ENCODE measurements around the gene TRAFD1. TPM values are rescaled to one million over a fixed set of nuclear protein-coding genes. Genes with fewer than 3 reads are reported as not detected.
A peak's percentile ranks its signal among the peaks of the same experiment; 100 is the strongest.

Gene TRAFD1
- total RNA-seq, 1 donor from 2014 or later = 38.8 TPM

GRCh38 chr12:112117685-112118084 is 7.7 kb upstream of the TRAFD1 start:
- DNase-seq (ENCODE audit: low spot score) = no peak
- Mint-ChIP-seq H3K27me3 (ENCODE audit: unreplicated experiment) (no peaks in the 10 kb centered on the region), H3K4me1 (ENCODE audit: unreplicated experiment) (peaks cover 10% of the 10 kb centered on the region), H3K4me3 (ENCODE audit: unreplicated experiment) (no peak overlapping the region), H3K9me3 (ENCODE audit: unreplicated experiment) (no peaks in the 10 kb centered on the region), H3K36me3 (ENCODE audit: low read depth, unreplicated experiment) (no peaks in the 10 kb centered on the region), H3K27ac (ENCODE audit: unreplicated experiment) (no peak overlapping the region)
- no peak for TF ChIP-seq CTCF (IDR thresholded peaks at IDR 0.05; ENCODE audit: unreplicated experiment)

- no peak for DNase-seq (ENCODE audit: low spot score)
- Mint-ChIP-seq H3K4me1 (ENCODE audit: unreplicated experiment) (peaks cover 9% of the 10 kb centered on the region), H3K27ac (ENCODE audit: unreplicated experiment) (no peak overlapping the region), H3K27me3 (ENCODE audit: unreplicated experiment) (no peaks in the 10 kb centered on the region), H3K36me3 (ENCODE audit: low read depth, unreplicated experiment) (peaks cover 1% of the 10 kb centered on the region), H3K9me3 (ENCODE audit: unreplicated experiment) (no peaks in the 10 kb centered on the region), H3K4me3 (ENCODE audit: unreplicated experiment) (no peak overlapping the region)
- no peak for TF ChIP-seq CTCF (IDR thresholded peaks at IDR 0.05; ENCODE audit: unreplicated experiment)
Measured at GRCh38 chr12:112121780-112122565, 3.4 kb upstream of the TRAFD1 start.

- Mint-ChIP-seq H3K36me3 (ENCODE audit: low read depth, unreplicated experiment) (peaks cover 3% of the 10 kb centered on the region), H3K27ac (ENCODE audit: unreplicated experiment) (no peak overlapping the region), H3K27me3 (ENCODE audit: unreplicated experiment) (no peaks in the 10 kb centered on the region), H3K4me1 (ENCODE audit: unreplicated experiment) (peaks cover 9% of the 10 kb centered on the region), H3K9me3 (ENCODE audit: unreplicated experiment) (no peaks in the 10 kb centered on the region), H3K4me3 (ENCODE audit: unreplicated experiment) (no peak overlapping the region)
- no peak for TF ChIP-seq CTCF (IDR thresholded peaks at IDR 0.05; ENCODE audit: unreplicated experiment)
- DNase-seq (ENCODE audit: low spot score) = no peak
Measured at GRCh38 chr12:112122823-112123690, 2.3 kb upstream of the TRAFD1 start.

- no peaks in the 10 kb centered on the region for H3K9me3 Mint-ChIP-seq (ENCODE audit: unreplicated experiment)
- no peak for TF ChIP-seq CTCF (IDR thresholded peaks at IDR 0.05; ENCODE audit: unreplicated experiment)
- DNase-seq (ENCODE audit: low spot score) = no peak
- H3K4me1 Mint-ChIP-seq (ENCODE audit: unreplicated experiment) = peaks cover 9% of the 10 kb centered on the region
- no peak overlapping the region for H3K27ac Mint-ChIP-seq (ENCODE audit: unreplicated experiment)
- no peaks in the 10 kb centered on the region for H3K27me3 Mint-ChIP-seq (ENCODE audit: unreplicated experiment)
- H3K4me3 Mint-ChIP-seq (ENCODE audit: unreplicated experiment) = peak overlapping the region; percentile 69
- H3K36me3 Mint-ChIP-seq (ENCODE audit: low read depth, unreplicated experiment) = peaks cover 3% of the 10 kb centered on the region
Measured at GRCh38 chr12:112124918-112125249, 476 bp upstream of the TRAFD1 start.

GRCh38 chr12:112126000-112126438 is 659 bp downstream of the TRAFD1 start:
- DNase-seq (ENCODE audit: low spot score) = no peak
- TF ChIP-seq CTCF (IDR thresholded peaks at IDR 0.05; ENCODE audit: unreplicated experiment) = no peak
- Mint-ChIP-seq H3K4me3 (ENCODE audit: unreplicated experiment) (peak overlapping the region; percentile 74), H3K4me1 (ENCODE audit: unreplicated experiment) (peaks cover 9% of the 10 kb centered on the region), H3K9me3 (ENCODE audit: unreplicated experiment) (no peaks in the 10 kb centered on the region), H3K36me3 (ENCODE audit: low read depth, unreplicated experiment) (peaks cover 3% of the 10 kb centered on the region), H3K27me3 (ENCODE audit: unreplicated experiment) (no peaks in the 10 kb centered on the region), H3K27ac (ENCODE audit: unreplicated experiment) (no peak overlapping the region)
